ENCODE results near the gene YKT6.

Gene YKT6

GRCh38 chr7:44261240-44261639 lies 60.5 kb downstream of the YKT6 start:
- DNase-seq = no peak

- DNase-seq = no peak
Measured at GRCh38 chr7:44262031-44262430, 61.3 kb downstream of the YKT6 start.

- no peak for DNase-seq
Measured at GRCh38 chr7:44263326-44264082, 62.7 kb downstream of the YKT6 start.

Data from activated gamma-delta T cell (primary cell).